GM21786 (cell line): ENCODE results near the gene DENND5A.
A peak's percentile ranks its signal among the peaks of the same experiment; 100 is the strongest.
"Not testable (repeated sequence)": the region's sequence is repeated elsewhere in the genome, so short reads cannot be mapped to it uniquely, and the experiment has no call there.

Source experiments
- ATAC-seq: cut with Tn5 transposase; IDR thresholded peaks from one replicate; pipeline ENCODE4 v1.9.1; 2021; ENCODE audit not compliant: unreplicated experiment

The DENND5A gene

DNA sequence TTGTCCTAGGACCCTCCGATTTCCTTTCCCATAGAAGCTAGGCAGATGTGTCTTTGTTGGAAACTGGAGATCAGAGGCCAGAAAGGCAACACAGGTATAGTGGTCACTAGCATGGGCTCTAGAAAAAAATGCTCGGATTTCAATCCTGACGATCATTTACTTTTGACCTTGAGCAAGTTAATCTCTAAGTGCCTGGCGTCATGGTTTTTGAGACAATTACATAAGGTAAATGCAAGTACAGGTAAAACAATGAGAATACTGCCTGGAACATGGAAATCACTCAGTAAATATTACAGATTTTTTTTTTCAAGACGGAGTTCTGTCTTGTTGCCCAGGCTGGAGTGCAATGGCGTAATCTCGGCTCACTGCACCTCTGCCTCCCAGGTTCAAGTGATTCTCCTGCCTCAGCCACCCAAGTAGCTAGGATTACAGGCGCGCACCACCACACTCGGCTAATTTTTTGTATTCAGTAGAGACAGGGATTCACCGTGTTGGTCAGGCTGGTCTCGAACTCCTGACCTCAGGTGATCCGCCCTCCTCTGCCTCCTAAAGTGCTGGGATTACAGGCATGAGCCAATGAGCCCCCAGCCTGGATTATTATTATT is 1.1 kb upstream of the DENND5A start:
- ATAC-seq: no peak

DNA sequence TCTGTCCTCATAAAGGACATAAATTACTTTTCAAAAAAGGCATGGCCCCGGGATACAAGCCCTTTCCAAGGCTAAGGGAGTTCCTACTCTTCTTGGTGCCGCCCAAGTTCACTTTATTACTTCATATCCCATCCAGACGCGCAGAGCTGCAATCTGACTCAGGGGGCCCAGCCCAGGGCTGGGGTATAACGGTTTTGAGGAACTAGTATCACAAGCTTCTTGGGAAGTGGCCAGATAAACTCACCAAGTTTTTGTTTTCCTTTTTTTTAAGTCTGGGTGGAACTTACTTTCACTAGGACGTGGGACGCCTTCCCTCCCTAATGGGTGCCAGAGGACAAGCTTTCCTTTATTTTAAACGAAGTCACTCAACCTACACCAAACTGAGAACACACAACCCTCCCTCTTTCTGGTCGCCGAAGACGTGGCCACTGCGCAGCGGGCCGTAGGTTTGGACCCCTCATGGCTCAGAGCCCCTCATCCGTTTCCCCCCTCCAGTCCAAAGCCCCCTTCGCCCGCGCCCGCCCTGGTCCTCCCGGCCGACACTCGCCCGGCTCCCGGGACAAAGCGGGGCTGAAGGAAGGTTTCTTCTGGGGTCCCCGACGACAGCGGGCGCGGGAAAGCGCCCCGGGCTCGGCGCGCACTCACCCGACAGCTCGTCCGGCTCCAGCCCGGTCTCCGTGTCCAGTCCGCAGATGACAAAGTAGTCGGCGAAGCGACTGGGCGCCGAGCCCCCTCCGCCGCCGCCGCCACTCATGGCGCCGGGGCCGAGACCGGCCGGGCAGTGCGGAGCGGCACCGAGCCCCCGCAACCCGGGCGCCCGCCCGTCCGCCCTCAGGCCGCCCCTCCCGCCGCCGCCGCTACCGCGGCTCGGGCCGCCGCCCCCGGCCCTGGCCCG is 587 bp downstream of the DENND5A start:
- peak; percentile 5 for ATAC-seq

DNA sequence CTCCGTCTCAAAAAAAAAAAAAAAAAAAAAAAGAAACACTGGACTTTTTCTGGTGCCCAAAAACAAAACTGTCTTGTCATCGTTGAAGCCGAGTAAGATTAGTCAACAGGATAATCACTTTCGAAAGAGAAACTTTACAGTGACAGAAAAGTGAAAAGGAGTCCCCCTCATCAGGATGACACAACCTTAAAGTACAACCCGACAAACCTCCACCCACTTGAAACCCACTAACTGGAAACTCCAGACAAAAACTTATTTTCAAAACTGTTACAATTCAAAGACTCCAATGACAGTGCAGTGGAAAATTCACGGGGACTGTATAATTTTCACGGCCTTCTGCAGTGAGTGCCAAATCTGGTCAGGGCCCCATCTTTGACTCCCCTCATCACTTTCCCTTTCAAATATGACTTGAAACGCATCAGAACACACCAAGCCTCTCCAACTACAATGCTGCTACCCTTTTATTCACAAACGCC is 1.3 kb downstream of the DENND5A start:
- ATAC-seq: peak; percentile 67

DNA sequence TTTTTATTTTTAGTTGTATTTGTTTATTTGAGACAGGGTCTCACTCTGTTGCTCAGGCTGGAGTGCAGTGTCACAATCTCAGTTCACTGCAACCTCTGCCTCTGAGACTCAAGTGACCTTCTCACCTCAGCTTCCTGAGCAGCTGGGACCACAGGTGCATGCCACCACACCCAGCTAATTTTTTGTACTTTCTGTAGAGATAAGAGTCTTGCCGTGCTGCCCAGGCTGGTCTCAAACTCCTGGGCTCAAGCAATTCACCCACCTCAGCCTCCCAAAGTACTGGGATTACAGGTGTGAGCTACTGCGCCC is 4.4 kb downstream of the DENND5A start:
- not testable (repeated sequence) for ATAC-seq

DNA sequence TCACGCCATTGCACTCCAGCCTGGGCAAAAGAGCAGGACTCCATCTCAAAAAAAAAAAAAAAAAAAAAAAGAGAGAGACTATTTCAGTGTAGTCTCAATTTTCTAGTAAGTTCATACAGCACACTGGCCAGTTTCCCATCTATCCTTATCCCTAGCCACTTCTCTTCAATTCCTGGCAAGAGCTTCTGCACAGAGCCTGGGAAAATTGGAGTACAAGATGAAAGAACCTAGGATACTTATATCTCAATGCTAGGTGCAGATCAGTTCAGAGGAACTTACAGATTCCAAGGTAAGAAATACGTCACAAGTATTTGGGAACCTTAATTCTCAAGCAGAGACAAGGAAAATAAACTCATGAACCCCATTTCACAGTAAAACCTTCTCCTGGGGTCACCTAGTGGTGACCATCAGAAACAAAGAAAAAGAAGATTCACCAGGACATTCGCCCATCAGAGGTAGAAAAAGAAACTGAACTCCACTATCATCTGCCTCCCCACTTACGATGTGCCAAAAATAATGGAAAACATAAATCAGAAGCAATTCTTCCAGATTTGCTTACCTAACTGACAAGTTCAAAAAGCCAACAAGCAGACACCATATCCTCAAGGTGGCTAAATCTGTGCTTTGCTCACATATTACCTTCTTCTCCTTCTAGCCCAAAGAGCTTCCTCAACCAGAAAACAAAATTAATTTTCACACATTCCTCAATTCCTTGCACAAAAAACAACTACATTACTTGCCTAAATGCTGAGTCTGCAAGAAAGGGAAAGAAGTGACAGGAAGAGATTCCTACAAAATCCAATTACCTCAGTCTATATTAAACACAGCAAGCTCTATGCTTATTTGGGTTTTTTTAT is 4.9 kb downstream of the DENND5A start:
- no peak for ATAC-seq

DNA sequence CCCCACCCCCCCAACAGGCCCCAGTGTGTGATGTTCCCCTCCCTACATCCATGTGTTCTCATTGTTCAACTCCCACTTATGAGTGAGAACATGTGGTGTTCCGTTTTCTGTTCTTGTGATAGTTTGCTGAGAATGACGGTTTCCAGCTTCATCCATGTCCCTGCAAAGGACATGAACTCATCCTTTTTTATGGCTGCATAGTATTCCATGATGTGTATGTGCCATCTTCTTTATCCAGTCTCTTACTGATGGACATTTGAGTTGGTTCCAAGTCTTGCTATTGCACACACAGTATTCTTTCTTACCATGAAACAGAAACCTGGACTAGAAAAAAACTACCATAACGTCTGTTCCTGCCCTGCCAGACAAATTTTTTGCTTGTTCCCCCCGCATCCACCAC is 6.9 kb downstream of the DENND5A start:
- not testable (repeated sequence) for ATAC-seq

DNA sequence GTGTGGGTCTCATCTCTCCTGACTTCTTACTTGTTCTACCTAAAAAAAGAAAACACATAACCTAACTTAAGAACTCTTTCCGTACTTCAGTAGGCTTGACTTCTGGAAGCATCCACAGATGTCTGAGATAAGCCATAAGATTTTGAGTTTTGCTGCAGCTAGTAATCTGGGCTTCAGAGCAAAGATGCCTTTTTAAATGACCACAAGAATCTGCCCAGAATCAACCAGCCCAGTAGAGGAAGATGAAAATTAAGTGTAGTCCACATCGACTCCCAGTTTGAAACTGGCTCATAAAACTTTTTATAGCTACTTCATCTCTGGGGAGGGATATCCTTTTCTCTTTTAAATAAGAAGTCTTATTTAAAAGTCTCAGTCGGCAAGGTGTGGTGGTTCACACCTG is 10.7 kb downstream of the DENND5A start:
- ATAC-seq: no peak

DNA sequence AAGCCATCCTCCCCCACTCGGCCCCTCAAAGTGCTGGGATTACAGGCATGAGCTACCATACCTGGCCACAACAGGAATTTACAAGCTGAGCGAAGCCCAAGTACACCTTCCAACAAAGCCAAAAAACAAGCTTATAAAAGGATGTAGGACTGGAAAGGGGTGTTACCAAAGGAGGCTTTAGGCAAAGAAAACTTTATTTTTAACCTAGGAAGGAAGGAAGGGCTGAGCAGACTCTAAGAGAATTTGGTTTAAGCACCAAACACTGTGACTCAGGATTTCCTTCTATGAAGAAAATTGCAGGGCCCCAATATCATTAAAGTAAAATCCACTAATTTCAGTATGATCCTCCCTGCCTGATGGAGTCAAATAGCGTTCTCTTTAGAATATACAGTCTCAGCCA is 12.1 kb downstream of the DENND5A start:
- no peak for ATAC-seq

DNA sequence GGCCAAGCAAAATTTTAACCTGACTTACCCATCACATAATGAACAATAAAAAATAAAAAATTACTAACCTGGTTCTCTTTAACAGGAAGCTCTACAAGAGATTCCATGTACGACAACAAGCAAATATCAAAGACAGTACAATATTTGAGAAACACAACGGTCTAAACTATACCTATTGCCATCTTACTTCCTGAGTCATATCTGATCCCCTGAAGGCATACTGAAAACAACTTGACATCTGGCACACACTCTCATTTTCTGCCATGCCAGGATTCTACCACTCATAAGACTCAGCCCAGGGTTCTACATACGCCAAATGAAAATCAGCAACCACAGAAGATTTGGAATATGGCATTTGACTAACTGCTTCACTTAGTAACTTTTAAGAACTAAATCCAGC is 13.8 kb downstream of the DENND5A start:
- no peak for ATAC-seq

DNA sequence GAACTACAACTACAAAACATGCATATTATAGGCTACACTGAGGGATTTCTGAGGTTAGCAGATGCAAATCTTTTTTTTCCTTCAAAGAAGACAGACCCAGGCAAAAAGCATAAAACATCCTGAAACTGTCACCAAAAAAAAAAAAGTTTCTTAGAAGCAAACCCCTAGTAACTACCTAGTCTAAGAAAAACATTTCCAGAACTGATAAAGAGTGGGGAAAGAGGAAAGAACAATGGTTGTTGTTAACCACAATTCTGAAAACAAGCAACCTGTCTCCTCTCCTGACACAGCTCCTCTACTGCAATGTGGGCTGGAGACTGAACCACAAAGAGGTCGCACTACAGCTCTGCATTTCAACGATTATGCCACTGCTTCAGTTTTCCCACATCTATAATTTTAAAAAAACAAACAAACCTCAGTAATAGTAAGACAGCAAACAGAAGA is 15.0 kb downstream of the DENND5A start:
- peak; percentile 72 for ATAC-seq

DNA sequence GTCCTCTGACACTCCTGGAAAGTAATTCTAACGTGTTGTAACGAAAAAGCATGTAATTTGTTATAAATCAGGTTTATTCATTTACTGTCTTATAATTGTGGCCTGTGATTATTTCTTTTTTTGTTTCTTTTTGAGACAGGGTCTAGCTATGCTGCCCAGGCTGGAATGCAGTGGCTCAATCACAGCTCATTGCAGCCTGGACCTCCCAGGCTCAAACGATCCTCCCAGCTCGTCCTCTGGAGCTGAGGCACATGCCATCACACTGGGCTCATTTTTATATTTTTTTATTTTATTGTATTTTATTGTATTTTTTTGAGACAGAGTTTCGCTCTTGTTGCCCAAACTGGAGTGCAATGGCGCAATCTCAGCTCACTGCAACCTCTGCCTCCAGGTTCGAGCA is 15.9 kb downstream of the DENND5A start:
- no peak for ATAC-seq

DNA sequence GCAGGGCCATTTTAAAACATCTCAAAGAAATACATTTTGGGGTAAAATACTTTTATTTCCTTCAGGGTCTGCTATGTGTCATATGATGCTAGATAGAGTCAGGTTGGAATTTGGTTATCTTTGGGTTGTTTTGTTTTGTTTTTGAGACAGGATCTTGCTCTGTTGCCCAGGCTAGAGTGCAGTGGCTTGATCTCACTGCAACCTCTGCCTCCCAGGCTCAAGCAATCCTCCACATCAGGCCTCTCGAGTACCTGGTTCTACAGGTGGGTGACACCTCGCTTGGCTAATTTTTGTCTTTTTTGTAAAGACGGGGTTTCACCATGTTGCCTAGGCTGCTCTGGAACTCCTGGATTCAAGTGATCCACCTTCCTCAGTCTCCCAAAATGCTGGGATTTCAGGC is 17.3 kb downstream of the DENND5A start:
- ATAC-seq: no peak

DNA sequence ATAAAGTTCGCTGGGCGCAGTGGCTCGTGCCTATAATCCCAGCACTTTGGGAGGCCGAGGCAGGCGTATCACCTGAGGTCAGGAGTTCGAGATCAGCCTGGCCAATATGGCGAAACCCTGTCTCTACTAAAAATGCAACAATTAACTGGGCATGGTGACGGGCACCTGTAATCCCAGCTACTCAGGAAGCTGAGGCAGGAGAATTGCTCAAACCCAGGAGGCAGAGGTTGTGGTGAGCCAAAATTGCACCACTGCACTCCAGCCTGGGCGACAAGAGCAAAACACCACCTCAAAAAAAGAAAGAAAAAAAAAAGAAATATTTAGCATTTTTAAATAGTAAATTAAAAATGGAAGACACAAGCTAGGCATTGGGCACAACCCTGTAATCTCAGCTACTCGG is 28.9 kb downstream of the DENND5A start:
- ATAC-seq: not testable (repeated sequence)

DNA sequence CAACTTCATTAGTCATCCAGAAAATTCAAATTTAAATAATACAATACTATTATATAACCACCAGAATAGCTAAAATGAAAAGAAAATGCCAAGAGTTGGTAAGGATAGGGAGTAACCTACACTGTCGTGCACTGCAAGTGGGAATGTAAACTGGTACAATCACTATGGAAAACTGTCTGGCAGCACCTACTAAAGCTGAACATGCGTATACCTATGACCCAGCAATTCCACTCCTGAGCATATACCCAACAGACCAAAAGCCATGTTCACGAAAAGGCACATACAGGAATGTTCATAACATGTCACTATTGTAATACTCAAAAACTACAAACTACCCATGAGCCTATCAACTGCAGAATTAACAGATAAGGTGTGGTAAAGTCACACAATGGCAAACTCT is 32.7 kb downstream of the DENND5A start:
- ATAC-seq: no peak

DNA sequence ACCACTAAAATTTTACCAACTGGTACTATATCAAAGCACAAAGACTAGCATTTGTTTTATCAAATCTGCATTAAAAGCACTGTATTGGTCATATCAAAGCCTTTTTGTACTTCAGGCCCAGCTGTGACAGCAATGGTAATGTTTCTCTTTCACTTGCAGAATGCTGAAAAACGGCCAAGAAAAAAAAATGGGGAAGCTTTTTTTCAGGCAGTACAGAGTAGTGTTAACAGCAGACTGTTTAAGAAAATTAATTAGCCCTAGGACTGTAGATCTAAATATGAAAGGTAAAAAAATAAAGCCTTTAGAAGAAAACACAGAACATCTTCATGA is 33.3 kb downstream of the DENND5A start:
- no peak for ATAC-seq

DNA sequence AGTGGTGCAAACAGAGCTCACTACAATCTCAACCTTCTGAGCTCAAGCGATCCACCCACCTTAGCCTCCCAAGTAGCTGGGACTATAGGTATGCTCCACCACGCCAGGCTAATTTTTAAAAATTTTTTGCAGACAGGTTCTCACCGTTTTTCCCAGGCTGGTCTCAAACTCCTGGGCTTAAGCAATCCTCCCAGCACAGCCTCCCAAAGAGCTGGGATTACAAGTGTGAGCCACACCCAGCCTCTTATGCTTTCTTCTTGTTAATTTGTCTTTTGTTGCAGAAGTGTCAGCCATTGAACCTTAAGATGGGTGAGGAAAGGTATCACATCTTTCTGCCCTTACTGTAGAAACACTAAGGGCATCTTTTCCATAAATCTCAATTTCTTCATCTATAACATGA is 34.9 kb downstream of the DENND5A start:
- ATAC-seq: no peak

DNA sequence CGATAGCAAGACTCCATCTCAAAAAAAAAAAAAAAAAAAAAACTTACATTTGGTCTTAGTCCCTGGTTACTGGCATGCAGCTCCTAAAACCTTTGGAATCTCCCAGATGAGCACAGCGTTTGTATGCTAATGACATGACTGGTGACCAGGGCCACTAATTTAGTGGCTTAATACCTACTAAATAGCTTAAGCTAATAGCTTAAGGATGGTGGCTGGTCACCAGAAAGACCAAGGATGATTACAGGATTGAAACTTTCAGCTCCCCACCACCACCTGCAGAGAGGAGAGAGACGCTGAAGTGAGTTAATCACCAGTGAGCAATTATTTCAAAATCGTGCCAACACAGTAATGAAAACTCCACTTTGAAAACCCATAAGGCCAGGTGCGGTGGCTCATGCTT is 37.1 kb downstream of the DENND5A start:
- no peak for ATAC-seq

DNA sequence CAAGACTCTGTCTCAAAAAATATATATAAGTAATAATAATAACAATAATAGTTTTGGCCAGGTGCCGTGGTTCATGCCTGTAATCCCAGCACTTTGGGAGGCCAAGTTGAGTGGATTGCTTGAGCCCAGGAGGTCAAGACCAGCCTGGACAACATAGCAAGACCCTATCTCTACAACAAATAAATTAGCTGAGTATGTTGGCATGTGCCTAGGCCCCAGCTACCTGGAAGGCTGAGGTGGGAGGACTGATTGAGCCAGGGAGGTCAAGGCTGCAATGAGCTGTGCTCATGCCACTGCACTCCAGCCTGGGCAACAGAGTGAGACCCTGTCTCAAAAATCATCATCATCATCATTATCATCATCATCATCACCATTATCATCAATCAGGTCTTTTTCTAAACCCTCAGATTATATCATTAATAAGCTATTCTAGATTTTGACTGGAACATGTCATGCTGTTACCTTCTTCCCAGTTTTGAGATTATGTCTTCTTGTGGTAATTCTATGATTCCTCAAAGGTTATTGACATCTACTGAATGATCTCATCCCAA is 39.3 kb downstream of the DENND5A start:
- ATAC-seq: no peak

DNA sequence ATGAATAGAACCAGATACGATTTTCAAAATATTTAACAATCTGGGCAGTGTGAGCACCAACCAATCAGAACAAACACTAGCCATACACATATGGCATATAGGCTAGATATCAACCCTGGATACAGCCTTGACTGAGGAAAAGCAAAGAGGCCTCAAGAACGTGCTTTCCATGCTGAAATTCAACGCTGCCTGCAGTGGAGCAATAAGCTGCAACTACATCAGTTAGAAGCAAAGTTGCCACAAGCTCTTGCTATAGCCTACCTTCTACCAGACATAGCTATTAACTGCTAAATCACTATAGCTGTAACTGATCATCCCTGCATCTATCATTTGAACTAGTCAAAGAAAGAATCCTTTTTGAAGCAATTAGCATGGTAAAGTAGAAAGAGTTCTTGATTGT is 42.5 kb downstream of the DENND5A start:
- ATAC-seq: no peak

DNA sequence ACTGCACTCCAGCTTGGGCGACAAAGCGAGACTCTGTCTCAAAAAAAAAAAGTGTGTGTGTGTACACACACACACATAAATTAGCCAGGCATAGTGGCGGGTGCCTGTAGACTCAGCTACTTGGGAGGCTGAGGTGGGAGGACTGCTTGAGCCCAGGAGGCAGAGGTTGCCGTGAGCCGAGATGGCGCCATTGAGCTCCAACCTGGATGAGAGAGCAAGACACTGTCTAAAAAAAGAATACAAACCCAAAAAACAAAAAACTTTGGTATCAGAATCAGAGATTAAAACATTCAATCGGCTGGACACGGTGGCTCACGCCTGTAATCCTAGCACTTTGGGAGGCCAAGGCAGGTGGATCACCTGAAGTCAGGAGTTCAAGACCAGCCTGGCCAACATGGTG is 44.3 kb downstream of the DENND5A start:
- ATAC-seq: not testable (repeated sequence)

DNA sequence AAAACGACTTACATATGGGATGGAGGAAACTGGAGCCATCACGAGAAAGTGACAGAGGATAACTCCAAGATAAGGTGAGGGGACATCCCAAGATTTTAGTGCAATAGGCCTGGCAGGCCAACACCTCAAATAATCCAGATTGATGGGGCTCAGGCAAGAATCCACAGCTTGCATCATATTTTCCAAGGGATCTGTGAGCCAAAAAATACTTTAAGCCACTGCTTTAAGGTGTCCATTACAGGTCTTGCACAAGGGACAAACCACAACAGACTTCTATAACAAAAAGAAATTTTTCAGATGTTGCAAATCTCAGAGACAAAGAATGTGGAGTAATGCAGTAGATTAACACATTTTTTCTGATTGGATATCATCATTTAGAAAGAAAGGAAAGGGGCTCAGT is 45.6 kb downstream of the DENND5A start:
- no peak for ATAC-seq
